H9 (cell line): Measurements from ENCODE around the gene NPHP4. TPM values are rescaled to one million over a fixed set of nuclear protein-coding genes. Genes with fewer than 3 reads are reported as not detected.

Experiments
- DNase-seq: peaks from one replicate; pipeline ENCODE4 v3.0.0-alpha.2; 2017
- H2AFZ ChIP-seq: one replicate; pipeline ENCODE4 v1.6.1; 2013; ENCODE audit warnings: mild to moderate bottlenecking, low read length, control low read depth, moderate library complexity
- H2AK5ac ChIP-seq: 2 replicates; pipeline ENCODE4 v1.6.1; 2013; ENCODE audit warnings: low read length, control low read depth, mixed read lengths; ENCODE audit not compliant: insufficient read length
- H2BK120ac ChIP-seq: one replicate; pipeline ENCODE4 v1.6.1; 2013; ENCODE audit warnings: low read depth, mild to moderate bottlenecking, low read length, control low read depth, inconsistent platforms; ENCODE audit not compliant: poor library complexity, severe bottlenecking
- H2BK12ac ChIP-seq: 2 replicates; pipeline ENCODE4 v1.6.1; 2013; ENCODE audit warnings: low read length, control low read depth, mixed read lengths, low read depth; ENCODE audit not compliant: insufficient read length
- H2BK15ac ChIP-seq: 2 replicates; pipeline ENCODE4 v1.6.1; 2013; ENCODE audit warnings: low read depth, low read length, control low read depth
- H2BK20ac ChIP-seq: one replicate; pipeline ENCODE4 v1.6.1; 2013; ENCODE audit warnings: low read depth, mild to moderate bottlenecking, low read length, control low read depth, inconsistent platforms; ENCODE audit not compliant: poor library complexity, severe bottlenecking
- H2BK5ac ChIP-seq: 2 replicates; pipeline ENCODE4 v1.6.1; 2013; ENCODE audit warnings: low read length, control low read depth, mixed read lengths; ENCODE audit not compliant: insufficient read length
- H3K14ac ChIP-seq: 2 replicates; pipeline ENCODE4 v1.6.1; 2013; ENCODE audit warnings: low read length, control low read depth; ENCODE audit not compliant: insufficient read depth
- H3K18ac ChIP-seq: 2 replicates; pipeline ENCODE4 v1.6.1; 2013; ENCODE audit warnings: low read depth, mild to moderate bottlenecking, mixed read lengths, low read length, control low read depth; ENCODE audit not compliant: insufficient read length
- H3K23ac ChIP-seq: 2 replicates; pipeline ENCODE4 v1.6.1; 2013; ENCODE audit warnings: low read length, control low read depth, mixed read lengths, low read depth; ENCODE audit not compliant: insufficient read length
- H3K23me2 ChIP-seq: 2 replicates; pipeline ENCODE4 v1.6.1; 2013; ENCODE audit warnings: low read depth, mild to moderate bottlenecking, mixed read lengths, low read length, control low read depth; ENCODE audit not compliant: insufficient read length, poor library complexity, severe bottlenecking
- H3K27ac ChIP-seq: 2 replicates; pipeline ENCODE4 v1.5.1; 2013; ENCODE audit warnings: low read length, control low read depth, mixed read lengths, low read depth; ENCODE audit not compliant: insufficient read length
- H3K27me3 ChIP-seq: 2 replicates; pipeline ENCODE4 v1.6.1; 2013; ENCODE audit warnings: low read length, control low read depth, inconsistent platforms; ENCODE audit not compliant: insufficient read depth
- H3K4ac ChIP-seq: 2 replicates; pipeline ENCODE4 v1.6.1; 2013; ENCODE audit warnings: low read depth, mild to moderate bottlenecking, control low read depth, inconsistent platforms, low read length, moderate library complexity
- H3K4me1 ChIP-seq: 2 replicates; pipeline ENCODE4 v1.6.1; 2013; ENCODE audit warnings: low read length, control low read depth, inconsistent platforms; ENCODE audit not compliant: insufficient read depth
- H3K4me2 ChIP-seq: 2 replicates; pipeline ENCODE4 v1.6.1; 2013; ENCODE audit warnings: low read length, control low read depth, mixed read lengths; ENCODE audit not compliant: insufficient read length, insufficient read depth
- H3K56ac ChIP-seq: 2 replicates; pipeline ENCODE4 v1.6.1; 2013; ENCODE audit warnings: low read depth, mild to moderate bottlenecking, mixed read lengths, low read length, control low read depth; ENCODE audit not compliant: insufficient read length
- H3K79me1 ChIP-seq: 2 replicates; pipeline ENCODE4 v1.6.1; 2013; ENCODE audit warnings: low read depth, mild to moderate bottlenecking, moderate library complexity, low read length, control low read depth, inconsistent platforms; ENCODE audit not compliant: insufficient read depth, poor library complexity, severe bottlenecking
- H3K79me2 ChIP-seq: 2 replicates; pipeline ENCODE4 v1.6.1; 2013; ENCODE audit warnings: low read length, control low read depth, inconsistent platforms; ENCODE audit not compliant: insufficient read depth
- H3K9ac ChIP-seq: 2 replicates; pipeline ENCODE4 v1.6.1; 2013; ENCODE audit warnings: low read length, control low read depth, mixed read lengths; ENCODE audit not compliant: insufficient read length; ENCODE audit errors: extremely low read depth
- H3K9me3 ChIP-seq: one replicate; pipeline ENCODE4 v1.6.1; 2013; ENCODE audit warnings: low read depth, low read length, inconsistent platforms; ENCODE audit not compliant: control insufficient read depth
- H3T11ph ChIP-seq: one replicate; pipeline ENCODE4 v1.6.1; 2013; ENCODE audit warnings: mild to moderate bottlenecking, low read length, control low read depth, inconsistent platforms
- H4K20me1 ChIP-seq: one replicate; pipeline ENCODE4 v1.6.1; 2013; ENCODE audit not compliant: control insufficient read depth, insufficient read length, insufficient read depth
- H4K5ac ChIP-seq: 2 replicates; pipeline ENCODE4 v1.6.1; 2013; ENCODE audit warnings: low read depth, mild to moderate bottlenecking, mixed read lengths, low read length, control low read depth; ENCODE audit not compliant: insufficient read length
- H4K8ac ChIP-seq: replicated peaks from 2 replicates; pipeline ENCODE4 v1.6.1; 2013; ENCODE audit warnings: low read length, control low read depth, mixed read lengths, low read depth; ENCODE audit not compliant: insufficient read length
- H4K91ac ChIP-seq: 2 replicates; pipeline ENCODE4 v1.6.1; 2013; ENCODE audit warnings: low read depth, mild to moderate bottlenecking, moderate library complexity, mixed read lengths, low read length, control low read depth; ENCODE audit not compliant: insufficient read length
- H3K27ac Mint-ChIP-seq, 3 experiments: 2 replicates in 2 of 3; 3 replicates in 1 of 3; pipeline ENCODE4 v1.8.0; 2020 to 2021; ENCODE audit warnings: mixed read lengths in 3 of 3, mild to moderate bottlenecking in 1 of 3, moderate library complexity in 1 of 3
- H3K27me3 Mint-ChIP-seq: 2 replicates; pipeline ENCODE4 v1.8.0; 2021; ENCODE audit warnings: low read depth, mild to moderate bottlenecking, moderate library complexity, mixed read lengths
- H3K36me3 Mint-ChIP-seq, 3 experiments: 2 replicates in 2 of 3; 3 replicates in 1 of 3; pipeline ENCODE4 v1.8.0; 2020 to 2021; ENCODE audit warnings: low read depth in 3 of 3, mixed read lengths in 3 of 3; ENCODE audit not compliant: insufficient read depth in 1 of 3
- H3K4me1 Mint-ChIP-seq, 2 experiments: 2 replicates each; pipeline ENCODE4 v1.8.0; 2020; ENCODE audit warnings: mixed read lengths in 2 of 2
- H3K4me3 Mint-ChIP-seq, 2 experiments: 2 replicates in 1 of 2; 3 replicates in 1 of 2; pipeline ENCODE4 v1.8.0; 2020 to 2021; ENCODE audit warnings: mild to moderate bottlenecking in 2 of 2, mixed read lengths in 2 of 2, moderate library complexity in 1 of 2
- H3K9me3 Mint-ChIP-seq, 2 experiments: 2 replicates in 1 of 2; 3 replicates in 1 of 2; pipeline ENCODE4 v1.8.0; 2020; ENCODE audit warnings: mild to moderate bottlenecking in 2 of 2, mixed read lengths in 2 of 2, moderate library complexity in 1 of 2
- CTCF ChIP-seq: fragments of 200-600 bp; sonication (generic); conservative IDR thresholded peaks from 3 replicates; pipeline ENCODE4 v1.8.0; 2021; ENCODE audit warnings: antibody characterized with exemption, mild to moderate bottlenecking
- WGBS: extraction: QIAGEN DNeasy Blood & Tissue Kit; methylation state at CpG from one replicate; pipeline ENCODE4 v1.1.7; 2013; ENCODE audit warnings: missing lambda C conversion rate, low lambda C conversion rate, mixed read lengths; ENCODE audit not compliant: insufficient read length; ENCODE audit errors: extremely low coverage; 5-methylcytosine and 5-hydroxymethylcytosine counted together
- total RNA-seq: library from RNA; stranded (reverse); gene quantifications from 2 replicates; pipeline ENCODE4 v1.2.1, GENCODE V29; 2021

The NPHP4 gene
- total RNA-seq, 1 experiment from 2014 or later: 17.6 TPM

- Histone ChIP-seq H2AFZ (no peak overlapping the region), H2BK15ac (no peak overlapping the region), H4K20me1 (no peaks in the 10 kb centered on the region), H4K5ac (no peak overlapping the region), H3K18ac (no peak overlapping the region), H3K79me1 (no peaks in the 10 kb centered on the region), H3K23ac (no peak overlapping the region), H2BK20ac (no peak overlapping the region), H2BK120ac (no peak overlapping the region), H3K4ac (no peak overlapping the region), H3K4me2 (peak overlapping the region; percentile 38), H3K4me1 (no peaks in the 10 kb centered on the region; the same call in 1 of the 2 replicates), H3K9me3 (no peaks in the 10 kb centered on the region), H3K9ac (no peak overlapping the region), H4K91ac (no peak overlapping the region), H3K23me2 (no peaks in the 10 kb centered on the region), H3K79me2 (no peaks in the 10 kb centered on the region), H3K27me3 (no peaks in the 10 kb centered on the region), H2AK5ac (no peak overlapping the region), H2BK12ac (no peak overlapping the region), H3K56ac (no peak overlapping the region), H3K14ac (0 out of 2 replicates have a peak overlapping the region, but pooled peaks have one; percentile 52), H4K8ac (no peak overlapping the region), H2BK5ac (no peak overlapping the region), H3K27ac (no peak overlapping the region), H3T11ph (no peak overlapping the region)
- peaks cover 14 to 18% of the 10 kb centered on the region in 2 experiments for H3K4me1 Mint-ChIP-seq
- peaks cover 3% of the 10 kb centered on the region for H3K27me3 Mint-ChIP-seq
- peak; percentile 95 for DNase-seq
- peak; percentile 63 for TF ChIP-seq CTCF
- peak overlapping the region; percentile 77 to 96 (median 93) for H3K27ac Mint-ChIP-seq
- no CpG with 5 or more reads among the region's 20 CpGs for WGBS
- peaks cover 10 to 23% (median 22%) of the 10 kb centered on the region in 3 experiments for H3K36me3 Mint-ChIP-seq
- peaks cover 8 to 11% of the 10 kb centered on the region in 2 experiments for H3K9me3 Mint-ChIP-seq
- peak overlapping the region; percentile 46 to 65 for H3K4me3 Mint-ChIP-seq
Observed at GRCh38 chr1:5980314-5981008, 11.8 kb downstream of the NPHP4 start.
